K562 (cell line): ENCODE results near the gene OR2B2. TPM values are rescaled to one million over a fixed set of nuclear protein-coding genes. Genes with fewer than 3 reads are reported as not detected.

Experiments used
- BCL6 ChIP-seq: fragments of 250-450 bp; sonication (Bioruptor Pico); IDR thresholded peaks from 2 replicates; pipeline ENCODE4 v1.4.0; 2020
- CCNT2 ChIP-seq: IDR thresholded peaks from 2 replicates; pipeline ENCODE4 v1.6.1; 2011; ENCODE audit warnings: borderline replicate concordance, low read depth, mild to moderate bottlenecking, moderate library complexity, mixed read lengths, low read length; ENCODE audit not compliant: insufficient read length; ENCODE audit errors: extremely low read depth
- FOXK1 ChIP-seq: sonication (generic); formaldehyde crosslinking; IDR thresholded peaks from 2 replicates; pipeline ENCODE4 v1.8.0; 2022; ENCODE audit warnings: missing genetic modification reagents, mild to moderate bottlenecking, borderline replicate concordance
- FOXP1 ChIP-seq: sonication (generic); formaldehyde crosslinking; IDR thresholded peaks from 2 replicates; pipeline ENCODE4 v1.8.0; 2022; ENCODE audit warnings: mild to moderate bottlenecking, missing genetic modification reagents
- KLF16 ChIP-seq: IDR thresholded peaks from 2 replicates; pipeline ENCODE4 v1.6.1; 2016; ENCODE audit warnings: antibody characterized with exemption
- NR2F6 ChIP-seq: fragments of 450-650 bp; formaldehyde crosslinking; IDR thresholded peaks from 2 replicates; pipeline ENCODE4 v1.4.0; 2020; ENCODE audit warnings: mild to moderate bottlenecking
- OTX1 ChIP-seq: fragments of 450-650 bp; formaldehyde crosslinking; IDR thresholded peaks from 2 replicates; pipeline ENCODE4 v1.4.0; 2022; ENCODE audit warnings: mild to moderate bottlenecking
- PRMT5 ChIP-seq: sonication (generic); formaldehyde crosslinking; IDR thresholded peaks from 2 replicates; pipeline ENCODE4 v1.5.0; 2020; ENCODE audit warnings: missing genetic modification reagents
- RBM22 ChIP-seq: fragments of 200-400 bp; formaldehyde crosslinking; IDR thresholded peaks from 2 replicates; pipeline ENCODE4 v1.6.1; 2018; ENCODE audit warnings: low read length, low read depth; ENCODE audit not compliant: poor library complexity, severe bottlenecking
- RCOR1 ChIP-seq, 2 experiments: IDR thresholded peaks; 2 replicates each; pipeline ENCODE4 v1.6.1; 2012; ENCODE audit warnings: low read depth in 2 of 2, low read length in 2 of 2, borderline replicate concordance in 1 of 2, improper control_type of control experiment in 1 of 2
- SAFB2 ChIP-seq: fragments of 200-400 bp; formaldehyde crosslinking; IDR thresholded peaks from 2 replicates; pipeline ENCODE4 v1.6.1; 2018; ENCODE audit warnings: borderline replicate concordance, low read length, low read depth, moderate library complexity; ENCODE audit not compliant: severe bottlenecking
- SP2 ChIP-seq: IDR thresholded peaks from 2 replicates; pipeline ENCODE4 v1.6.1; 2011; ENCODE audit warnings: mild to moderate bottlenecking, low read depth, low read length, moderate library complexity; ENCODE audit not compliant: poor library complexity, severe bottlenecking; ENCODE audit errors: extremely low read depth
- YY1 ChIP-seq, 3 experiments: IDR thresholded peaks; 2 replicates each; pipeline ENCODE4 v1.6.1; 2011; ENCODE audit warnings: low read length in 2 of 3, mild to moderate bottlenecking in 2 of 3, moderate library complexity in 2 of 3, borderline replicate concordance in 1 of 3, control low read depth in 1 of 3, low read depth in 1 of 3; ENCODE audit not compliant: insufficient read depth in 3 of 3, insufficient replicate concordance in 2 of 3, control insufficient read depth in 1 of 3, insufficient read length in 1 of 3; ENCODE audit errors: extremely low read depth in 1 of 3
- ZKSCAN3 ChIP-seq: fragments of 250-450 bp; sonication (Bioruptor Pico); IDR thresholded peaks from 2 replicates; pipeline ENCODE4 v1.4.0; 2020
- ZNF146 ChIP-seq: IDR thresholded peaks from one replicate; pipeline ENCODE4 v1.6.1; 2018; ENCODE audit warnings: missing compliant biosample characterization; ENCODE audit not compliant: unreplicated experiment
- ZNF274 ChIP-seq: IDR thresholded peaks from 2 replicates; pipeline ENCODE4 v1.6.1; 2011; ENCODE audit warnings: low read depth, mild to moderate bottlenecking, low read length, moderate library complexity, borderline replicate concordance
- ZNF280B ChIP-seq: fragments of 250-450 bp; sonication (Bioruptor Pico); IDR thresholded peaks from 2 replicates; pipeline ENCODE4 v1.5.1; 2021; ENCODE audit warnings: mild to moderate bottlenecking
- ZNF778 ChIP-seq: fragments of 450-650 bp; formaldehyde crosslinking; IDR thresholded peaks from 2 replicates; pipeline ENCODE4 v1.4.0; 2020; ENCODE audit warnings: mild to moderate bottlenecking, moderate library complexity
- polyA plus RNA-seq, 8 experiments: library from polyadenylated mRNA; depleted of rRNA in 4 of 8; stranded (reverse) in 5 of 8; unstranded in 3 of 8; fragments of >200 nt; fragmentation: Nextera tagmentation in 2 of 8; fragmentation: Illumina TruSeq in 1 of 8; extraction: Ambion mirVana in 2 of 8; extraction: Trizol in 1 of 8; gene quantifications; 2 replicates each; pipeline versions ENCODE4 v1.2.1 to v1.2.3, GENCODE V29; 2011 to 2014; ENCODE audit warnings: inconsistent platforms in 1 of 8, missing spikeins in 1 of 8
- total RNA-seq, 7 experiments: library from RNA; depleted of rRNA in 6 of 7; stranded (reverse); fragments of >200 nt in 6 of 7; fragmentation: Illumina TruSeq in 2 of 7; extraction: Trizol in 2 of 7; gene quantifications; 2 replicates each; pipeline versions ENCODE4 v1.2.1 to v1.2.3, GENCODE V29; 2011 to 2021; ENCODE audit warnings: low replicate concordance in 1 of 7
- TF ChIP-seq, protein P1 (sequence below), 2 experiments: IDR thresholded peaks; 2 replicates each; pipeline ENCODE4 v1.6.1; 2012; ENCODE audit warnings: improper control_type of control experiment in 2 of 2, low read depth in 2 of 2, low read length in 2 of 2, borderline replicate concordance in 1 of 2
- TF ChIP-seq, protein P2 (sequence below): fragments of 200-800 bp; sonication (Bioruptor generic); IDR thresholded peaks from 2 replicates; pipeline ENCODE4 v1.6.1; 2017; ENCODE audit warnings: missing genetic modification characterization, missing compliant biosample characterization
- TF ChIP-seq, protein P3 (sequence below), 2 experiments: IDR thresholded peaks; 2 replicates each; pipeline ENCODE4 v1.6.1; 2011; ENCODE audit warnings: borderline replicate concordance in 1 of 2, control low read depth in 1 of 2, low read depth in 1 of 2, low read length in 1 of 2, mild to moderate bottlenecking in 1 of 2, mixed read lengths in 1 of 2, moderate library complexity in 1 of 2; ENCODE audit not compliant: insufficient read depth in 1 of 2, insufficient read length in 1 of 2, poor library complexity in 1 of 2, severe bottlenecking in 1 of 2; ENCODE audit errors: extremely low read depth in 1 of 2

OR2B2 gene
- total and polyA plus RNA-seq, 9 of the 15 experiments (the other 6 are each of a cell fraction or from before 2014, with no cell fraction given) = 0.24 TPM; not detected in 8

GRCh38 chr6:27892649-27893058, 19.5 kb downstream of the OR2B2 start (continued):
- no peak for TF ChIP-seq OTX1
- TF ChIP-seq SAFB2 = no peak
- TF ChIP-seq PRMT5 (CRISPR knock-in tag) = no peak
- TF ChIP-seq KLF16 = no peak
- TF ChIP-seq, protein P1, sequence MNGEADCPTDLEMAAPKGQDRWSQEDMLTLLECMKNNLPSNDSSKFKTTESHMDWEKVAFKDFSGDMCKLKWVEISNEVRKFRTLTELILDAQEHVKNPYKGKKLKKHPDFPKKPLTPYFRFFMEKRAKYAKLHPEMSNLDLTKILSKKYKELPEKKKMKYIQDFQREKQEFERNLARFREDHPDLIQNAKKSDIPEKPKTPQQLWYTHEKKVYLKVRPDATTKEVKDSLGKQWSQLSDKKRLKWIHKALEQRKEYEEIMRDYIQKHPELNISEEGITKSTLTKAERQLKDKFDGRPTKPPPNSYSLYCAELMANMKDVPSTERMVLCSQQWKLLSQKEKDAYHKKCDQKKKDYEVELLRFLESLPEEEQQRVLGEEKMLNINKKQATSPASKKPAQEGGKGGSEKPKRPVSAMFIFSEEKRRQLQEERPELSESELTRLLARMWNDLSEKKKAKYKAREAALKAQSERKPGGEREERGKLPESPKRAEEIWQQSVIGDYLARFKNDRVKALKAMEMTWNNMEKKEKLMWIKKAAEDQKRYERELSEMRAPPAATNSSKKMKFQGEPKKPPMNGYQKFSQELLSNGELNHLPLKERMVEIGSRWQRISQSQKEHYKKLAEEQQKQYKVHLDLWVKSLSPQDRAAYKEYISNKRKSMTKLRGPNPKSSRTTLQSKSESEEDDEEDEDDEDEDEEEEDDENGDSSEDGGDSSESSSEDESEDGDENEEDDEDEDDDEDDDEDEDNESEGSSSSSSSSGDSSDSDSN (IDR thresholded peaks at IDR 0.05; ENCODE audit: borderline replicate concordance in 1 of 2, low read depth in 2 of 2, low read length in 2 of 2) = no peak
- peak in 1 of 3 experiments; percentile 51 for TF ChIP-seq YY1 (IDR thresholded peaks at IDR 0.05; ENCODE audit: borderline replicate concordance in 1 of 3, control insufficient read depth in 1 of 3, extremely low read depth in 1 of 3, insufficient read depth in 3 of 3, insufficient read length in 1 of 3, insufficient replicate concordance in 2 of 3, low read depth in 1 of 3, low read length in 2 of 3)
- no peak for TF ChIP-seq ZKSCAN3 (CRISPR knock-in tag)
- TF ChIP-seq BCL6 (CRISPR knock-in tag) = no peak
- TF ChIP-seq, protein P2, sequence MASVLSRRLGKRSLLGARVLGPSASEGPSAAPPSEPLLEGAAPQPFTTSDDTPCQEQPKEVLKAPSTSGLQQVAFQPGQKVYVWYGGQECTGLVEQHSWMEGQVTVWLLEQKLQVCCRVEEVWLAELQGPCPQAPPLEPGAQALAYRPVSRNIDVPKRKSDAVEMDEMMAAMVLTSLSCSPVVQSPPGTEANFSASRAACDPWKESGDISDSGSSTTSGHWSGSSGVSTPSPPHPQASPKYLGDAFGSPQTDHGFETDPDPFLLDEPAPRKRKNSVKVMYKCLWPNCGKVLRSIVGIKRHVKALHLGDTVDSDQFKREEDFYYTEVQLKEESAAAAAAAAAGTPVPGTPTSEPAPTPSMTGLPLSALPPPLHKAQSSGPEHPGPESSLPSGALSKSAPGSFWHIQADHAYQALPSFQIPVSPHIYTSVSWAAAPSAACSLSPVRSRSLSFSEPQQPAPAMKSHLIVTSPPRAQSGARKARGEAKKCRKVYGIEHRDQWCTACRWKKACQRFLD (CRISPR knock-in tag) = no peak
- TF ChIP-seq FOXK1 (CRISPR knock-in tag) = peak; percentile 90; the same call in 1 of the 2 replicates
- peak; percentile 89; the same call in 1 of the 2 replicates for TF ChIP-seq NR2F6 (CRISPR knock-in tag)
- no peak for TF ChIP-seq ZNF274
- peak; percentile 88 for TF ChIP-seq CCNT2
- no peak for TF ChIP-seq SP2
- peak; percentile 41 for TF ChIP-seq ZNF146 (CRISPR knock-in tag)
- no peak for TF ChIP-seq FOXP1 (CRISPR knock-in tag)
- TF ChIP-seq ZNF280B = no peak
- peak; percentile 100 for TF ChIP-seq RBM22
- TF ChIP-seq, protein P3, sequence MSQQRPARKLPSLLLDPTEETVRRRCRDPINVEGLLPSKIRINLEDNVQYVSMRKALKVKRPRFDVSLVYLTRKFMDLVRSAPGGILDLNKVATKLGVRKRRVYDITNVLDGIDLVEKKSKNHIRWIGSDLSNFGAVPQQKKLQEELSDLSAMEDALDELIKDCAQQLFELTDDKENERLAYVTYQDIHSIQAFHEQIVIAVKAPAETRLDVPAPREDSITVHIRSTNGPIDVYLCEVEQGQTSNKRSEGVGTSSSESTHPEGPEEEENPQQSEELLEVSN (IDR thresholded peaks at IDR 0.05; ENCODE audit: borderline replicate concordance in 1 of 2, extremely low read depth in 1 of 2, insufficient read depth in 1 of 2, insufficient read length in 1 of 2, low read depth in 1 of 2, low read length in 1 of 2, poor library complexity in 1 of 2, severe bottlenecking in 1 of 2) = no peak
- TF ChIP-seq ZNF778 = no peak
- TF ChIP-seq RCOR1 (IDR thresholded peaks at IDR 0.05; ENCODE audit: borderline replicate concordance in 1 of 2, low read depth in 2 of 2, low read length in 2 of 2) = no peak
